WTC11 (cell line): ENCODE data around the gene MAPRE2.

Source experiments
- CREB1 ChIP-seq: sonication (generic); formaldehyde crosslinking; IDR thresholded peaks from 2 replicates; pipeline ENCODE4 v1.8.0; 2023; ENCODE audit warnings: mild to moderate bottlenecking, missing genetic modification reagents
- CTCF ChIP-seq: fragments of 200-600 bp; IDR thresholded peaks from 2 replicates; pipeline ENCODE4 v1.8.0; 2022; ENCODE audit warnings: antibody characterized with exemption
- ETV6 ChIP-seq: sonication (generic); formaldehyde crosslinking; IDR thresholded peaks from 2 replicates; pipeline ENCODE4 v1.8.1; 2022; ENCODE audit warnings: mild to moderate bottlenecking, missing genetic modification reagents
- TCF7 ChIP-seq: sonication (generic); formaldehyde crosslinking; IDR thresholded peaks from 2 replicates; pipeline ENCODE4 v1.8.0; 2022; ENCODE audit warnings: mild to moderate bottlenecking, low read depth, missing genetic modification reagents, moderate library complexity
- TEAD4 ChIP-seq: sonication (generic); formaldehyde crosslinking; IDR thresholded peaks from 2 replicates; pipeline ENCODE4 v1.8.0; 2022; ENCODE audit warnings: mild to moderate bottlenecking, missing genetic modification reagents
- USF1 ChIP-seq: sonication (generic); formaldehyde crosslinking; IDR thresholded peaks from 2 replicates; pipeline ENCODE4 v1.8.0; 2022; ENCODE audit warnings: mild to moderate bottlenecking, missing genetic modification reagents
- ZNF121 ChIP-seq: sonication (generic); formaldehyde crosslinking; IDR thresholded peaks from 2 replicates; pipeline ENCODE4 v1.8.0; 2023; ENCODE audit warnings: missing genetic modification reagents
- TF ChIP-seq, protein P1 (sequence below): sonication (generic); formaldehyde crosslinking; IDR thresholded peaks from 2 replicates; pipeline ENCODE4 v1.8.0; 2022; ENCODE audit warnings: mild to moderate bottlenecking, missing genetic modification reagents

DNA sequence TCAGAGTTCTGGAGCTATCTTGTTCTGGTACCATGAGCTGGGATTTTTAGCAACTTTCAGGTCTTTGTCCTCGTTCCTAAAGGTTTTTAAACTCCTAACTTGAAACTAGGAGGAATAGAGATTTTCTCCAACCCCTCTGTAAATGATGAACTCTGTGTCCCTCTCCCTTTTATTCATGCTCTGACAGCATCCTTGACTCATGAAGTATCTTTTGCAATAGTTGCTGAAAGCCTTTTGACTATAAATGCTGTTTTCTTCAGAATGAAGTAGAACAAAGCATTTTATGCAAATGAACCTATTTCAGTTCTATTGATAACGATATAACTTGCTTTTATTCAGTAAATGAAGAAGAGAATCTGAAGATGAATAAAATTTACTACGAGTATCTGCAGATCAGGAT is 17.0 kb upstream of the MAPRE2 start:
- no peak for TF ChIP-seq CTCF
- TF ChIP-seq ETV6: no peak
- TF ChIP-seq ZNF121 (CRISPR knock-in tag): no peak
- TF ChIP-seq TCF7 (CRISPR knock-in tag): no peak
- TF ChIP-seq CREB1 (CRISPR knock-in tag): no peak
- TF ChIP-seq TEAD4 (CRISPR knock-in tag): no peak
- TF ChIP-seq, protein P1, sequence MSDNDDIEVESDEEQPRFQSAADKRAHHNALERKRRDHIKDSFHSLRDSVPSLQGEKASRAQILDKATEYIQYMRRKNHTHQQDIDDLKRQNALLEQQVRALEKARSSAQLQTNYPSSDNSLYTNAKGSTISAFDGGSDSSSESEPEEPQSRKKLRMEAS: no peak
- no peak for TF ChIP-seq USF1 (CRISPR knock-in tag)
